Measurements from ENCODE around the gene PDK3.

PDK3 gene

DNA sequence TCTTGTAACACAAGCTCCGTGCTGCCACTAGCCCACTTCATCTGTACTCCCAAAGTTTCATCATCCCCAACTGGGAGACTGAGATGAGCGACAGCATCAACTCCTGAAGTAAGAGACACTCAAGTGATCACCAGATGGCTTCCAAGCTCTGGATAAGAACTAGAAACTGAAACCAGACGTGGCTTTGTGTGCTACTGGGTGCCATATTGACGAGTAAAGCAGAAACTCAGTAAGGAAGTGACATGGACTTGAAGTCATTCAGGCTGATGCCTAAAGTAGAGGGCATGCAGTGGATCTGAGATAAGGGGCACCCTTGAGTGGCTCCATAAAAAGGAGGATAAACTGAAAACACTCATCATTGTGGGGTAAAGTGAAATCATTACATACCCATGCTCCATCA is 109.7 kb downstream of the PDK3 start:
- in situ Hi-C loops (cut with HindIII; ENCODE audit: low sequenced_read_pairs), result no loop called here
- no peak for DNase-seq (ENCODE audit: low read depth)
- TF ChIP-seq, protein P1, sequence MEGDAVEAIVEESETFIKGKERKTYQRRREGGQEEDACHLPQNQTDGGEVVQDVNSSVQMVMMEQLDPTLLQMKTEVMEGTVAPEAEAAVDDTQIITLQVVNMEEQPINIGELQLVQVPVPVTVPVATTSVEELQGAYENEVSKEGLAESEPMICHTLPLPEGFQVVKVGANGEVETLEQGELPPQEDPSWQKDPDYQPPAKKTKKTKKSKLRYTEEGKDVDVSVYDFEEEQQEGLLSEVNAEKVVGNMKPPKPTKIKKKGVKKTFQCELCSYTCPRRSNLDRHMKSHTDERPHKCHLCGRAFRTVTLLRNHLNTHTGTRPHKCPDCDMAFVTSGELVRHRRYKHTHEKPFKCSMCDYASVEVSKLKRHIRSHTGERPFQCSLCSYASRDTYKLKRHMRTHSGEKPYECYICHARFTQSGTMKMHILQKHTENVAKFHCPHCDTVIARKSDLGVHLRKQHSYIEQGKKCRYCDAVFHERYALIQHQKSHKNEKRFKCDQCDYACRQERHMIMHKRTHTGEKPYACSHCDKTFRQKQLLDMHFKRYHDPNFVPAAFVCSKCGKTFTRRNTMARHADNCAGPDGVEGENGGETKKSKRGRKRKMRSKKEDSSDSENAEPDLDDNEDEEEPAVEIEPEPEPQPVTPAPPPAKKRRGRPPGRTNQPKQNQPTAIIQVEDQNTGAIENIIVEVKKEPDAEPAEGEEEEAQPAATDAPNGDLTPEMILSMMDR (IDR thresholded peaks at IDR 0.05; ENCODE audit: low read depth, low read length, missing control alignments), result no peak
- no peak overlapping the region for H3K4me3 ChIP-seq (ENCODE audit: low read depth, low read length)

DNA sequence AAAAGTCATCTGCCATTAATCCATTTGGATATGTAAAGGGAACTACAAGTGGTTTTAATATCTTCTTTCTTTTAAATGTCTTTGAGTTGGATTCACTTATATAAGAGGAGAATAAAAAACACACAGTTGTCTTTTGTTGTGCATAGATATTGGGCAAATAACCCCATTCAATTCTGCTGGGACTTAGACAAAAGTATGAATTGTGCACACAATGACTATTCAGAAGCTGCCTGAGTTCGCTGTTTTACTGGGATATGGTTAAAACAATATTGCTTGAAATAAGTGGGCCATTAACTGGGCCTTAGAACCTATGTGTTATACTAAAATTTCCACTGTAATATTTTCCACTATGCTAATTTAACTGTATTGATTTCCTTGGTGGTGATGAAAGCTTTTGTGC is 110.4 kb downstream of the PDK3 start:
- no peak overlapping the region for H3K4me3 ChIP-seq (ENCODE audit: low read depth, low read length)
- in situ Hi-C loops (cut with HindIII; ENCODE audit: low sequenced_read_pairs), result no loop called here
- TF ChIP-seq, protein P1 (IDR thresholded peaks at IDR 0.05; ENCODE audit: low read depth, low read length, missing control alignments), result no peak
- no peak for DNase-seq (ENCODE audit: low read depth)

DNA sequence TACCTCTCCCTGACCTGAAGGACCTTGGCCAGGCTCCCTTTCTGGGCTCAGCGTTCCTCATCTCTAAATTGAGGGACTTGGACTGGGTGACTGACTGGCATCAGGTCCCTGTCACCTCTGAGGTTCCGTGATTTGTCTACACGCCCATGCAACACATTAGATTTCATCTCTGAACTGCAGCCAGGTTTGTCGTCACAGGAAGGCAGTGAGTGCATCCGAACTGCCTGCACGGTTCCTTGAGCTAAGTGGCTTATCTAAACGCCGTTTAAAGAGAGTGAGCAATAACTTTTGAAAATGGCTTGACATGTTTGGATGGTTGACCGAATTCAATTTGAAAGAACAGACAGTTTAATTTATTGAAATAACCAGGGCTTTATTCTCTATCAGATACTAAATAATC is 112.0 kb downstream of the PDK3 start:
- TF ChIP-seq, protein P1 (IDR thresholded peaks at IDR 0.05; ENCODE audit: low read depth, low read length, missing control alignments), result no peak
- H3K4me3 ChIP-seq (ENCODE audit: low read depth, low read length), result no peak overlapping the region
- no peak for DNase-seq (ENCODE audit: low read depth)
- in situ Hi-C loops (cut with HindIII; ENCODE audit: low sequenced_read_pairs), result no loop called here

Measured in astrocyte of the cerebellum (primary cell).